Natural killer cell (primary cell): ENCODE results near the gene EIF4G1. TPM values are rescaled to one million over a fixed set of nuclear protein-coding genes. Genes with fewer than 3 reads are reported as not detected.

Experiments used
- ATAC-seq, 3 donors: fragments of 150-1000 bp in 2 of 3; fragments of 200-7000 bp in 1 of 3; cut with Tn5 transposase; 1 replicate in 1 of 3; 2 replicates in 2 of 3; pipeline ENCODE4 v1.10.0; 2021; ENCODE audit warnings: mild to moderate bottlenecking in 2 of 3, moderate library complexity in 2 of 3
- DNase-seq, 2 donors: peaks; one replicate each; pipeline versions ENCODE4 v3.0.0 to v3.0.0-alpha.2; 2013 to 2021; ENCODE audit warnings: mixed read lengths in 1 of 2
- H3K27ac ChIP-seq: one replicate; pipeline ENCODE4 v1.5.1; 2013; ENCODE audit warnings: mild to moderate bottlenecking, low read length
- H3K27me3 ChIP-seq: one replicate; pipeline ENCODE4 v1.6.1; 2013; ENCODE audit warnings: low read length; ENCODE audit not compliant: control insufficient read depth, insufficient read depth
- H3K36me3 ChIP-seq: one replicate; pipeline ENCODE4 v1.6.1; 2013; ENCODE audit warnings: low read length; ENCODE audit not compliant: control insufficient read depth, insufficient read depth
- H3K4me1 ChIP-seq: one replicate; pipeline ENCODE4 v1.6.1; 2013; ENCODE audit warnings: low read length; ENCODE audit not compliant: control insufficient read depth, insufficient read depth
- H3K4me3 ChIP-seq: one replicate; pipeline ENCODE4 v1.5.1; 2013; ENCODE audit warnings: low read length
- H3K9me3 ChIP-seq: one replicate; pipeline ENCODE4 v1.6.1; 2013; ENCODE audit warnings: low read length; ENCODE audit not compliant: control insufficient read depth, insufficient read depth
- H3K27ac Mint-ChIP-seq, 2 donors: one replicate each; pipeline ENCODE4 v1.8.0; 2022; ENCODE audit warnings: mild to moderate bottlenecking in 2 of 2, mixed read lengths in 2 of 2, moderate library complexity in 1 of 2
- H3K27me3 Mint-ChIP-seq, 2 donors: one replicate each; pipeline ENCODE4 v1.8.0; 2022; ENCODE audit warnings: low read depth in 2 of 2, mixed read lengths in 2 of 2
- H3K36me3 Mint-ChIP-seq: one replicate; pipeline ENCODE4 v1.8.0; 2022; ENCODE audit warnings: mixed read lengths
- H3K4me1 Mint-ChIP-seq, 2 donors: one replicate each; pipeline ENCODE4 v1.8.0; 2022; ENCODE audit warnings: mixed read lengths in 2 of 2
- H3K4me3 Mint-ChIP-seq: one replicate; pipeline ENCODE4 v1.8.0; 2022; ENCODE audit warnings: mild to moderate bottlenecking, moderate library complexity, mixed read lengths
- H3K9me3 Mint-ChIP-seq, 2 donors: one replicate each; pipeline ENCODE4 v1.8.0; 2022; ENCODE audit warnings: mixed read lengths in 2 of 2
- WGBS: methylation state at CpG from one replicate; pipeline ENCODE4 v1.1.7; 2013; ENCODE audit warnings: missing lambda C conversion rate; ENCODE audit not compliant: insufficient coverage; 5-methylcytosine and 5-hydroxymethylcytosine counted together
- intact Hi-C: fragments of 100-400 bp; cut with micrococcal nuclease; formaldehyde crosslinking; loops from one replicate; pipeline ENCODE4 v1.14.2; 2022
- total RNA-seq, 4 donors: library from RNA; stranded (reverse); fragments of 120-200 nt in 1 of 4; gene quantifications; one replicate each; pipeline versions ENCODE4 v1.2.3 to v1.2.4, GENCODE V29; 2013 to 2022
- TF ChIP-seq, protein P1 (sequence below): fragments of 200-600 bp; IDR thresholded peaks from one replicate; pipeline ENCODE4 v1.8.0; 2022; ENCODE audit warnings: antibody characterized with exemption

Gene EIF4G1
- total RNA-seq, 3 donors from 2014 or later (not counting 1 experiment from before 2014, with no cell fraction given), result 220 to 235 (median 227) TPM

GRCh38 chr3:184332370-184333090 lies 18.1 kb downstream of the EIF4G1 start:
- Mint-ChIP-seq H3K4me1 (peaks cover 12 to 37% of the 10 kb centered on the region in 2 donors), H3K36me3 (peaks cover 24% of the 10 kb centered on the region), H3K4me3 (peak overlapping the region; percentile 1), H3K27me3 (peaks cover 0 to 1% of the 10 kb centered on the region in 2 donors), H3K27ac (peak overlapping the region; percentile 78 to 80), H3K9me3 (no peaks in the 10 kb centered on the region)
- ATAC-seq (no peak), DNase-seq (no peak)
- H3K9me3 ChIP-seq, result no peaks in the 10 kb centered on the region
- 90% methylated on average over 10 of the region's 10 CpGs for WGBS
- no peak overlapping the region for H3K4me3 ChIP-seq
- intact Hi-C loops, result no loop called here
- H3K27ac ChIP-seq, result no peak overlapping the region
- peaks cover 67% of the 10 kb centered on the region for H3K36me3 ChIP-seq
- no peaks in the 10 kb centered on the region for H3K27me3 ChIP-seq
- peaks cover 20% of the 10 kb centered on the region for H3K4me1 ChIP-seq
- TF ChIP-seq, protein P1, sequence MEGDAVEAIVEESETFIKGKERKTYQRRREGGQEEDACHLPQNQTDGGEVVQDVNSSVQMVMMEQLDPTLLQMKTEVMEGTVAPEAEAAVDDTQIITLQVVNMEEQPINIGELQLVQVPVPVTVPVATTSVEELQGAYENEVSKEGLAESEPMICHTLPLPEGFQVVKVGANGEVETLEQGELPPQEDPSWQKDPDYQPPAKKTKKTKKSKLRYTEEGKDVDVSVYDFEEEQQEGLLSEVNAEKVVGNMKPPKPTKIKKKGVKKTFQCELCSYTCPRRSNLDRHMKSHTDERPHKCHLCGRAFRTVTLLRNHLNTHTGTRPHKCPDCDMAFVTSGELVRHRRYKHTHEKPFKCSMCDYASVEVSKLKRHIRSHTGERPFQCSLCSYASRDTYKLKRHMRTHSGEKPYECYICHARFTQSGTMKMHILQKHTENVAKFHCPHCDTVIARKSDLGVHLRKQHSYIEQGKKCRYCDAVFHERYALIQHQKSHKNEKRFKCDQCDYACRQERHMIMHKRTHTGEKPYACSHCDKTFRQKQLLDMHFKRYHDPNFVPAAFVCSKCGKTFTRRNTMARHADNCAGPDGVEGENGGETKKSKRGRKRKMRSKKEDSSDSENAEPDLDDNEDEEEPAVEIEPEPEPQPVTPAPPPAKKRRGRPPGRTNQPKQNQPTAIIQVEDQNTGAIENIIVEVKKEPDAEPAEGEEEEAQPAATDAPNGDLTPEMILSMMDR, result no peak

DNA sequence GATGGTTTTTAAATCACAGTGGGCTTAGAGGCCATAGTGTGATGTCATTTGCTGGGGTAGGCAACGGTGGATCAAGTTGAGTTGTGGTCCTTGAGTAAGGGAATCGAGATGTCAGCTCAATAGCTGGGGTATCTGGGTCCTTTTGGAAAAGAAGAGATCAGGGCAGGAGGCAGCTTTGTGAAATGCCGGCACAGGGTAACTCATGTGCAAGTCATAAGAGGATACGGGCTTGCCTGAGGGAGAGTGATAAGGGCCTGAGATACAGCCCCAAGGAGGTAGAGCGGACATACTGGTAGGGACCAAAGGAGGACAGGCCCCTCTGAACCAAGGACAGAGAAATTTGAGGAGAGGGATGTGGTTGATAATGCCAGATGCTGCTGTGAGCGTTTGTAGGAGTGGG lies 18.8 kb downstream of the EIF4G1 start:
- Mint-ChIP-seq H3K27me3 (peaks cover 0 to 7% of the 10 kb centered on the region in 2 donors), H3K4me1 (peaks cover 17 to 43% of the 10 kb centered on the region in 2 donors), H3K27ac (peak overlapping the region; percentile 78 to 80), H3K36me3 (peaks cover 24% of the 10 kb centered on the region), H3K4me3 (peak overlapping the region; percentile 4), H3K9me3 (no peaks in the 10 kb centered on the region)
- DNase-seq (no peak), ATAC-seq (no peak)
- Histone ChIP-seq H3K27me3 (no peaks in the 10 kb centered on the region), H3K36me3 (peaks cover 60% of the 10 kb centered on the region), H3K27ac (no peak overlapping the region), H3K9me3 (no peaks in the 10 kb centered on the region), H3K4me1 (peaks cover 20% of the 10 kb centered on the region), H3K4me3 (no peak overlapping the region)
- WGBS, result 93% methylated on average over 6 of the region's 6 CpGs
- intact Hi-C loops, result no loop called here
- TF ChIP-seq, protein P1, result no peak

GRCh38 chr3:184333700-184334099 lies 19.3 kb downstream of the EIF4G1 start:
- H3K27me3 Mint-ChIP-seq, result peaks cover 0 to 7% of the 10 kb centered on the region in 2 donors
- no peak for ATAC-seq
- H3K4me1 Mint-ChIP-seq, result peaks cover 17 to 41% of the 10 kb centered on the region in 2 donors

More at GRCh38 chr3:184333700-184334099, 19.3 kb downstream of the EIF4G1 start:
- TF ChIP-seq, protein P1, result no peak
- Histone ChIP-seq H3K4me1 (peaks cover 23% of the 10 kb centered on the region), H3K27me3 (no peaks in the 10 kb centered on the region), H3K9me3 (no peaks in the 10 kb centered on the region), H3K36me3 (peaks cover 55% of the 10 kb centered on the region), H3K27ac (no peak overlapping the region), H3K4me3 (no peak overlapping the region)
- H3K27ac Mint-ChIP-seq, result peak overlapping the region; percentile 78 to 80
- no peak for DNase-seq
- peaks cover 20% of the 10 kb centered on the region for H3K36me3 Mint-ChIP-seq
- intact Hi-C loops, result loop anchor here (2.0 kb wide), 1 partner anchor 13 kb away; no protein-coding TSS in a partner anchor
- WGBS, result 88% methylated on average over 3 of the region's 3 CpGs
- peak overlapping the region; percentile 35 for H3K4me3 Mint-ChIP-seq
- no peaks in the 10 kb centered on the region for H3K9me3 Mint-ChIP-seq
